ENCODE data around the gene CBR4. TPM values are rescaled to one million over a fixed set of nuclear protein-coding genes. Genes with fewer than 3 reads are reported as not detected.

CBR4 gene
- total and polyA plus RNA-seq, 2 donors, result 13.7 to 18.1 TPM

- H3K36me3 ChIP-seq (ENCODE audit: control insufficient read depth in 2 of 2, insufficient read depth in 2 of 2, low read length in 1 of 2), result no peaks in the 10 kb centered on the region
- no peaks in the 10 kb centered on the region for H3K27me3 ChIP-seq (ENCODE audit: control insufficient read depth in 2 of 2, insufficient read depth in 1 of 2, low read length in 1 of 2)
- no peak overlapping the region for H3K27ac ChIP-seq (ENCODE audit: low read depth in 1 of 2, low read length in 1 of 2)
- WGBS, result 100% methylated on average over 1 of the region's 1 CpG
- H3K9me3 ChIP-seq (ENCODE audit: control insufficient read depth in 2 of 2, insufficient read depth in 1 of 2, low read length in 1 of 2), result no peaks in the 10 kb centered on the region
- no peak for DNase-seq (ENCODE audit: low read depth in 6 of 9, low spot score in 9 of 9)
- no peaks in the 10 kb centered on the region for H3K4me1 ChIP-seq (ENCODE audit: control insufficient read depth in 2 of 2, insufficient read depth in 2 of 2, low read length in 2 of 2)
- H3K4me3 ChIP-seq (ENCODE audit: low read length in 2 of 2), result no peak overlapping the region
Observed at GRCh38 chr4:169025184-169025583, 15.1 kb upstream of the CBR4 start.

GRCh38 chr4:169024762-169025161 is 14.7 kb upstream of the CBR4 start:
- Histone ChIP-seq H3K9me3 (ENCODE audit: control insufficient read depth in 2 of 2, insufficient read depth in 1 of 2, low read length in 1 of 2) (no peaks in the 10 kb centered on the region), H3K36me3 (ENCODE audit: control insufficient read depth in 2 of 2, insufficient read depth in 2 of 2, low read length in 1 of 2) (no peaks in the 10 kb centered on the region), H3K4me1 (ENCODE audit: control insufficient read depth in 2 of 2, insufficient read depth in 2 of 2, low read length in 2 of 2) (no peaks in the 10 kb centered on the region), H3K4me3 (ENCODE audit: low read length in 2 of 2) (no peak overlapping the region), H3K27ac (ENCODE audit: low read depth in 1 of 2, low read length in 1 of 2) (no peak overlapping the region), H3K27me3 (ENCODE audit: control insufficient read depth in 2 of 2, insufficient read depth in 1 of 2, low read length in 1 of 2) (no peaks in the 10 kb centered on the region)
- 54% methylated on average over 2 of the region's 2 CpGs for WGBS
- DNase-seq (ENCODE audit: low read depth in 6 of 9, low spot score in 9 of 9), result peak in 2 of 9 donors; percentile 17 to 38

DNA sequence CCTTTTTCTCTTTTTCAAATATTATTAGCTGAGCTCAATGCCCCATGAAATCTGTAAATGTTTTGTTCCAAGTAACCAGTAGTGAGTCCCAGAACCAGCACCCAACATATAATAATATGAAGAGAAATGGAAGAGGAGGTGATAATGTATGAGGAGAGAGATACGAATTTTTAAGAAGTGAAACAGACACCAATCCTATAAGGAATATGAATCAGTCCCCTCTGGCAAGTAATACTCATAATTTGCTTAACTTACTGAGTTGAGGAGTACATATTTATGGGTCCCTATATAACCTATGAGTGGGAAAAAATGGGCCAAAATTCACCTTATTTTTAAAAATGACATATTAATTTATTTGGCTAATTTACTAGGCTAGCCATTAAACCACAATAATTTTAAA is 8.4 kb upstream of the CBR4 start:
- no peak for DNase-seq (ENCODE audit: low read depth in 6 of 9, low spot score in 9 of 9)
- Histone ChIP-seq H3K36me3 (ENCODE audit: control insufficient read depth in 2 of 2, insufficient read depth in 2 of 2, low read length in 1 of 2) (no peaks in the 10 kb centered on the region), H3K4me1 (ENCODE audit: control insufficient read depth in 2 of 2, insufficient read depth in 2 of 2, low read length in 2 of 2) (no peaks in the 10 kb centered on the region), H3K9me3 (ENCODE audit: control insufficient read depth in 2 of 2, insufficient read depth in 1 of 2, low read length in 1 of 2) (no peaks in the 10 kb centered on the region), H3K27me3 (ENCODE audit: control insufficient read depth in 2 of 2, insufficient read depth in 1 of 2, low read length in 1 of 2) (no peaks in the 10 kb centered on the region), H3K4me3 (ENCODE audit: low read length in 2 of 2) (no peak overlapping the region), H3K27ac (ENCODE audit: low read depth in 1 of 2, low read length in 1 of 2) (no peak overlapping the region)
- 93% methylated on average over 1 of the region's 1 CpG for WGBS

DNA sequence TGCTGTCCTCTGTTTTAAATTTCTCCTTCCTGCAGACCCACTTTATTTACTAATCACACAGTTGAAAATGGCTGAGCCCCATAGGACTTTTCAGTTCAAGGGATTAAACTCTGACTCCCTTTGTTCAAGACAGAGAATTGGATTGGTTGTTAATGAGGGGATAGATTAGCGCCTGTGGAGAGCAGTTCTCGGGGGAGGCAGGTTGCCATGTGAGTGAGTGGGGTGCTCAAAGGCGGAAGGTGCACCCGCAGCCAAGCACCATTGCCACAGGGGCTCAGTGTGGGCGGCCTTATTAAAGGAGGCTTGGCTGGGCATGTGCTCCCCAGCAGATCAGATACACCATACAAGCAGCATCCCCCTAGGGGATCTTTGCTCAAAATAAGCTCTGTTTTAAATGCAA is 7.9 kb upstream of the CBR4 start:
- Histone ChIP-seq H3K36me3 (ENCODE audit: control insufficient read depth in 2 of 2, insufficient read depth in 2 of 2, low read length in 1 of 2) (no peaks in the 10 kb centered on the region), H3K4me1 (ENCODE audit: control insufficient read depth in 2 of 2, insufficient read depth in 2 of 2, low read length in 2 of 2) (no peaks in the 10 kb centered on the region), H3K9me3 (ENCODE audit: control insufficient read depth in 2 of 2, insufficient read depth in 1 of 2, low read length in 1 of 2) (no peaks in the 10 kb centered on the region), H3K27me3 (ENCODE audit: control insufficient read depth in 2 of 2, insufficient read depth in 1 of 2, low read length in 1 of 2) (no peaks in the 10 kb centered on the region), H3K27ac (ENCODE audit: low read depth in 1 of 2, low read length in 1 of 2) (no peak overlapping the region), H3K4me3 (ENCODE audit: low read length in 2 of 2) (no peak overlapping the region)
- DNase-seq (ENCODE audit: low read depth in 6 of 9, low spot score in 9 of 9), result no peak
- WGBS, result over 99% methylated on average over 5 of the region's 5 CpGs

GRCh38 chr4:169015186-169015623 is 5.2 kb upstream of the CBR4 start:
- Histone ChIP-seq H3K27me3 (ENCODE audit: control insufficient read depth in 2 of 2, insufficient read depth in 1 of 2, low read length in 1 of 2) (no peaks in the 10 kb centered on the region), H3K4me1 (ENCODE audit: control insufficient read depth in 2 of 2, insufficient read depth in 2 of 2, low read length in 2 of 2) (no peaks in the 10 kb centered on the region), H3K9me3 (ENCODE audit: control insufficient read depth in 2 of 2, insufficient read depth in 1 of 2, low read length in 1 of 2) (no peaks in the 10 kb centered on the region), H3K27ac (ENCODE audit: low read depth in 1 of 2, low read length in 1 of 2) (no peak overlapping the region), H3K36me3 (ENCODE audit: control insufficient read depth in 2 of 2, insufficient read depth in 2 of 2, low read length in 1 of 2) (no peaks in the 10 kb centered on the region), H3K4me3 (ENCODE audit: low read length in 2 of 2) (no peak overlapping the region)
- no peak for DNase-seq (ENCODE audit: low read depth in 6 of 9, low spot score in 9 of 9)
- 75% methylated on average over 5 of the region's 5 CpGs for WGBS

- Histone ChIP-seq H3K27ac (ENCODE audit: low read depth in 1 of 2, low read length in 1 of 2) (no peak overlapping the region), H3K4me1 (ENCODE audit: control insufficient read depth in 2 of 2, insufficient read depth in 2 of 2, low read length in 2 of 2) (no peaks in the 10 kb centered on the region)
- 69% methylated on average over 2 of the region's 2 CpGs for WGBS
Observed at GRCh38 chr4:169014586-169014985, 4.5 kb upstream of the CBR4 start.

GRCh38 chr4:169013396-169013795 is 3.3 kb upstream of the CBR4 start:
- Histone ChIP-seq H3K36me3 (ENCODE audit: control insufficient read depth in 2 of 2, insufficient read depth in 2 of 2, low read length in 1 of 2) (no peaks in the 10 kb centered on the region), H3K9me3 (ENCODE audit: control insufficient read depth in 2 of 2, insufficient read depth in 1 of 2, low read length in 1 of 2) (no peaks in the 10 kb centered on the region), H3K4me1 (ENCODE audit: control insufficient read depth in 2 of 2, insufficient read depth in 2 of 2, low read length in 2 of 2) (peaks cover 6 to 7% of the 10 kb centered on the region in 2 donors), H3K27me3 (ENCODE audit: control insufficient read depth in 2 of 2, insufficient read depth in 1 of 2, low read length in 1 of 2) (no peaks in the 10 kb centered on the region), H3K4me3 (ENCODE audit: low read length in 2 of 2) (no peak overlapping the region), H3K27ac (ENCODE audit: low read depth in 1 of 2, low read length in 1 of 2) (no peak overlapping the region)
- DNase-seq (ENCODE audit: low read depth in 6 of 9, low spot score in 9 of 9), result no peak
- 99% methylated on average over 1 of the region's 1 CpG for WGBS

More at GRCh38 chr4:169014586-169014985, 4.5 kb upstream of the CBR4 start:
- Histone ChIP-seq H3K36me3 (ENCODE audit: control insufficient read depth in 2 of 2, insufficient read depth in 2 of 2, low read length in 1 of 2) (no peaks in the 10 kb centered on the region), H3K4me3 (ENCODE audit: low read length in 2 of 2) (no peak overlapping the region), H3K27me3 (ENCODE audit: control insufficient read depth in 2 of 2, insufficient read depth in 1 of 2, low read length in 1 of 2) (no peaks in the 10 kb centered on the region), H3K9me3 (ENCODE audit: control insufficient read depth in 2 of 2, insufficient read depth in 1 of 2, low read length in 1 of 2) (no peaks in the 10 kb centered on the region)
- DNase-seq (ENCODE audit: low read depth in 6 of 9, low spot score in 9 of 9), result no peak

GRCh38 chr4:169012049-169012448 is 2.0 kb upstream of the CBR4 start:
- no peak for DNase-seq (ENCODE audit: low read depth in 6 of 9, low spot score in 9 of 9)
- H3K27ac ChIP-seq (ENCODE audit: low read depth in 1 of 2, low read length in 1 of 2), result no peak overlapping the region
- 98% methylated on average over 2 of the region's 2 CpGs for WGBS
- no peak overlapping the region for H3K4me3 ChIP-seq (ENCODE audit: low read length in 2 of 2)
- no peaks in the 10 kb centered on the region for H3K36me3 ChIP-seq (ENCODE audit: control insufficient read depth in 2 of 2, insufficient read depth in 2 of 2, low read length in 1 of 2)
- H3K9me3 ChIP-seq (ENCODE audit: control insufficient read depth in 2 of 2, insufficient read depth in 1 of 2, low read length in 1 of 2), result no peaks in the 10 kb centered on the region
- peaks cover 6 to 7% of the 10 kb centered on the region in 2 donors for H3K4me1 ChIP-seq (ENCODE audit: control insufficient read depth in 2 of 2, insufficient read depth in 2 of 2, low read length in 2 of 2)
- H3K27me3 ChIP-seq (ENCODE audit: control insufficient read depth in 2 of 2, insufficient read depth in 1 of 2, low read length in 1 of 2), result no peaks in the 10 kb centered on the region

DNA sequence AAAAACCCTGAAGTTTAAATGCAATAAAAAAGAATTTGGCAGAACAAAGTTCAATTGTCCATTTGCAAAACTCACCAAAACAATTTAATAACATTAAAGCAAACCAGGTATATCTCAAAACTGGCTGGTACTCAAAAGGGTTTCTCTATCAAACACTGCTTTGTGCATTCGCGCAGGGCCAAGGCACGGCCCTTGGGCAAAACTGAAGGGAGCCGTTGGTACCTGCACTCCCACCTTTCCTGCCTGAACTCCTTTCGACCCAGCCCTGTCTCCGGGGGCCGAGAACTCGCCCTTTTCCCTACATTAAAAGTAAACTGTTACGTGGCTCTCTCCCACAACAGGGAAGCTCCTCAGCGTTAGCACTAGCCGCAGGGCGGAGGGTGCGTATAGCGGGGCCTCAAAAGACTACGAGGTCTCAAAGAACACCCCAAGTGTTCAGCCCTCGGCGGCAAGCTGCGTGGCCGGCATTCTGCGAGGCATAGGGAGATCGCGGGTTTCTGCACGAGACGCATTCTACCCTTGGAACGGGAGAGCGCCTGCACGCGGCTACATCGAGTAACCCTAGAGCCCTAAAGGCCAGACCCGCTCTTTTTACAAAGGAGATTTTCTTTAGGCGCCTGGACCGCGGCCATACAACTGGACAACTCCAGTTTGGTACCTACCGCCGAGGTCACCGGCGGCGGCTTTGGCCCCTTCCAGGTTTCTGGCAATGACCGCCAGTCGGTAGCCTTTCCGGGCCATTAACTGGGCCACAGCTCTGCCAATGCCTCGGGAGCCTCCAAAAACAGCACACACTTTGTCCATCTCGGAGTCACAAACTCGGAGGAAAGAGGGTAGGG is 550 bp downstream of the CBR4 start:
- under 1% methylated on average over 44 of the region's 44 CpGs for WGBS
- DNase-seq (ENCODE audit: low read depth in 6 of 9, low spot score in 9 of 9), result peak; percentile 25 to 86 (median 64)
- Histone ChIP-seq H3K9me3 (ENCODE audit: control insufficient read depth in 2 of 2, insufficient read depth in 1 of 2, low read length in 1 of 2) (no peaks in the 10 kb centered on the region), H3K4me3 (ENCODE audit: low read length in 2 of 2) (peak overlapping the region; percentile 71 to 73), H3K27me3 (ENCODE audit: control insufficient read depth in 2 of 2, insufficient read depth in 1 of 2, low read length in 1 of 2) (no peaks in the 10 kb centered on the region), H3K36me3 (ENCODE audit: control insufficient read depth in 2 of 2, insufficient read depth in 2 of 2, low read length in 1 of 2) (peaks cover 0 to 6% of the 10 kb centered on the region in 2 donors), H3K27ac (ENCODE audit: low read depth in 1 of 2, low read length in 1 of 2) (peak overlapping the region; percentile 92 to 96), H3K4me1 (ENCODE audit: control insufficient read depth in 2 of 2, insufficient read depth in 2 of 2, low read length in 2 of 2) (peaks cover 6 to 7% of the 10 kb centered on the region in 2 donors)
